ENCODE results near the gene MLLT11.

MLLT11 gene

GRCh38 chr1:151060007-151060656 lies at the start of gene MLLT11:
MLLT11 (plus strand) TSS chr1:151060397; CDS start chr1:151067225, 6,828 bp downstream.
- Mint-ChIP-seq H3K4me3 (peak within 1 kb of the TSS; percentile 90), H3K27me3 (no peaks in the 10 kb centered on the region), H3K36me3 (ENCODE audit: low read depth) (peaks cover 51% of the 10 kb centered on the region)

GRCh38 chr1:151011154-151011850 lies 48.9 kb upstream of the MLLT11 start:
- DNase-seq = no peak
- Mint-ChIP-seq H3K9me3 (no peaks in the 10 kb centered on the region), H3K27ac (peak overlapping the region; percentile 79), H3K27me3 (no peaks in the 10 kb centered on the region), H3K4me1 (ENCODE audit: low read depth) (peaks cover 57% of the 10 kb centered on the region), H3K36me3 (ENCODE audit: low read depth) (peaks cover 24% of the 10 kb centered on the region), H3K4me3 (peak overlapping the region; percentile 25)

More at GRCh38 chr1:151060007-151060656, at the start of gene MLLT11:
- Mint-ChIP-seq H3K4me1 (ENCODE audit: low read depth) (peaks cover 57% of the 10 kb centered on the region), H3K27ac (peak within 1 kb of the TSS; percentile 98), H3K9me3 (no peaks in the 10 kb centered on the region)
- DNase-seq = peak; percentile 59

- DNase-seq = no peak
- Mint-ChIP-seq H3K9me3 (no peaks in the 10 kb centered on the region), H3K27ac (no peak overlapping the region), H3K36me3 (ENCODE audit: low read depth) (peaks cover 25% of the 10 kb centered on the region), H3K4me3 (no peak overlapping the region), H3K4me1 (ENCODE audit: low read depth) (peaks cover 41% of the 10 kb centered on the region), H3K27me3 (no peaks in the 10 kb centered on the region)
Observed at GRCh38 chr1:151012684-151013471, 47.3 kb upstream of the MLLT11 start.

GRCh38 chr1:151013518-151013917 lies 46.7 kb upstream of the MLLT11 start:
- no peak overlapping the region for H3K4me3 Mint-ChIP-seq
- H3K4me1 Mint-ChIP-seq (ENCODE audit: low read depth) = peaks cover 36% of the 10 kb centered on the region
- H3K27ac Mint-ChIP-seq = no peak overlapping the region
- no peaks in the 10 kb centered on the region for H3K27me3 Mint-ChIP-seq
- H3K9me3 Mint-ChIP-seq = no peaks in the 10 kb centered on the region
- H3K36me3 Mint-ChIP-seq (ENCODE audit: low read depth) = peaks cover 28% of the 10 kb centered on the region
- no peak for DNase-seq

GRCh38 chr1:151024540-151025146 lies 35.6 kb upstream of the MLLT11 start:
- H3K27ac Mint-ChIP-seq = peak overlapping the region; percentile 67

GRCh38 chr1:151026460-151026859 lies 33.7 kb upstream of the MLLT11 start:
- H3K9me3 Mint-ChIP-seq = no peaks in the 10 kb centered on the region
- H3K4me1 Mint-ChIP-seq (ENCODE audit: low read depth) = peaks cover 6% of the 10 kb centered on the region
- DNase-seq = no peak
- no peak overlapping the region for H3K27ac Mint-ChIP-seq
- H3K4me3 Mint-ChIP-seq = no peak overlapping the region
- no peaks in the 10 kb centered on the region for H3K27me3 Mint-ChIP-seq
- H3K36me3 Mint-ChIP-seq (ENCODE audit: low read depth) = peaks cover 64% of the 10 kb centered on the region

More at GRCh38 chr1:151024540-151025146, 35.6 kb upstream of the MLLT11 start:
- Mint-ChIP-seq H3K36me3 (ENCODE audit: low read depth) (peaks cover 51% of the 10 kb centered on the region), H3K4me3 (no peak overlapping the region), H3K9me3 (no peaks in the 10 kb centered on the region), H3K27me3 (no peaks in the 10 kb centered on the region), H3K4me1 (ENCODE audit: low read depth) (peaks cover 6% of the 10 kb centered on the region)
- peak; percentile 83 for DNase-seq

GRCh38 chr1:151032164-151032563 lies 28.0 kb upstream of the MLLT11 start:
- H3K27me3 Mint-ChIP-seq = no peaks in the 10 kb centered on the region
- no peak overlapping the region for H3K27ac Mint-ChIP-seq
- no peaks in the 10 kb centered on the region for H3K4me1 Mint-ChIP-seq (ENCODE audit: low read depth)
- no peak for DNase-seq
- H3K4me3 Mint-ChIP-seq = no peak overlapping the region
- H3K36me3 Mint-ChIP-seq (ENCODE audit: low read depth) = peaks cover 62% of the 10 kb centered on the region
- no peaks in the 10 kb centered on the region for H3K9me3 Mint-ChIP-seq

- no peak overlapping the region for H3K4me3 Mint-ChIP-seq
- no peaks in the 10 kb centered on the region for H3K4me1 Mint-ChIP-seq (ENCODE audit: low read depth)
- no peaks in the 10 kb centered on the region for H3K9me3 Mint-ChIP-seq
- peak overlapping the region; percentile 0 for H3K27ac Mint-ChIP-seq
- no peak for DNase-seq
- H3K36me3 Mint-ChIP-seq (ENCODE audit: low read depth) = peaks cover 40% of the 10 kb centered on the region
- H3K27me3 Mint-ChIP-seq = no peaks in the 10 kb centered on the region
Observed at GRCh38 chr1:151035167-151035566, 25.0 kb upstream of the MLLT11 start.

GRCh38 chr1:151036356-151036755 lies 23.8 kb upstream of the MLLT11 start, which contains the start of gene BNIPL:
BNIPL (plus strand) TSS chr1:151036586; CDS start chr1:151036726, 140 bp downstream.
- Mint-ChIP-seq H3K27me3 (no peaks in the 10 kb centered on the region), H3K4me1 (ENCODE audit: low read depth) (no peaks in the 10 kb centered on the region), H3K36me3 (ENCODE audit: low read depth) (peaks cover 28% of the 10 kb centered on the region), H3K27ac (no peak within 1 kb of the TSS), H3K9me3 (no peaks in the 10 kb centered on the region), H3K4me3 (no peak within 1 kb of the TSS)
- DNase-seq = no peak

- Mint-ChIP-seq H3K27me3 (no peaks in the 10 kb centered on the region), H3K4me1 (ENCODE audit: low read depth) (no peaks in the 10 kb centered on the region), H3K4me3 (no peak overlapping the region), H3K27ac (no peak overlapping the region), H3K36me3 (ENCODE audit: low read depth) (peaks cover 25% of the 10 kb centered on the region), H3K9me3 (no peaks in the 10 kb centered on the region)
- DNase-seq = no peak
Observed at GRCh38 chr1:151037032-151037431, 23.2 kb upstream of the MLLT11 start.

GRCh38 chr1:151039521-151039920 lies 20.7 kb upstream of the MLLT11 start:
- H3K27ac Mint-ChIP-seq = no peak overlapping the region
- H3K27me3 Mint-ChIP-seq = no peaks in the 10 kb centered on the region
- DNase-seq = no peak
- no peak overlapping the region for H3K4me3 Mint-ChIP-seq
- H3K4me1 Mint-ChIP-seq (ENCODE audit: low read depth) = peaks cover 11% of the 10 kb centered on the region
- H3K9me3 Mint-ChIP-seq = no peaks in the 10 kb centered on the region
- peaks cover 15% of the 10 kb centered on the region for H3K36me3 Mint-ChIP-seq (ENCODE audit: low read depth)

GRCh38 chr1:151043163-151043562 lies 17.0 kb upstream of the MLLT11 start:
- peaks cover 34% of the 10 kb centered on the region for H3K4me1 Mint-ChIP-seq (ENCODE audit: low read depth)
- H3K27me3 Mint-ChIP-seq = no peaks in the 10 kb centered on the region
- DNase-seq = no peak
- H3K9me3 Mint-ChIP-seq = no peaks in the 10 kb centered on the region
- no peak overlapping the region for H3K4me3 Mint-ChIP-seq
- H3K27ac Mint-ChIP-seq = no peak overlapping the region
- H3K36me3 Mint-ChIP-seq (ENCODE audit: low read depth) = peaks cover 11% of the 10 kb centered on the region

- H3K27ac Mint-ChIP-seq = peak within 1 kb of the TSS; percentile 92
- H3K36me3 Mint-ChIP-seq (ENCODE audit: low read depth) = peaks cover 42% of the 10 kb centered on the region
- peak within 1 kb of the TSS; percentile 90 for H3K4me3 Mint-ChIP-seq
- H3K9me3 Mint-ChIP-seq = no peaks in the 10 kb centered on the region
- no peaks in the 10 kb centered on the region for H3K27me3 Mint-ChIP-seq
- DNase-seq = peak; percentile 77
- H3K4me1 Mint-ChIP-seq (ENCODE audit: low read depth) = peaks cover 71% of the 10 kb centered on the region
Observed at GRCh38 chr1:151047591-151047924, 12.6 kb upstream of the MLLT11 start, which contains the start of gene C1orf56. C1orf56 (plus strand) TSS chr1:151047751; CDS start chr1:151047848, 97 bp downstream.

GRCh38 chr1:151047925-151048644 lies 12.1 kb upstream of the MLLT11 start:
- peak overlapping the region; percentile 90 for H3K4me3 Mint-ChIP-seq
- H3K36me3 Mint-ChIP-seq (ENCODE audit: low read depth) = peaks cover 45% of the 10 kb centered on the region
- H3K27me3 Mint-ChIP-seq = no peaks in the 10 kb centered on the region
- H3K27ac Mint-ChIP-seq = peak overlapping the region; percentile 92
- H3K9me3 Mint-ChIP-seq = no peaks in the 10 kb centered on the region
- peaks cover 69% of the 10 kb centered on the region for H3K4me1 Mint-ChIP-seq (ENCODE audit: low read depth)
- peak; percentile 74 for DNase-seq

Data from activated T-cell treated with anti-CD3 and anti-CD28 coated beads, Interleukin-2, amount 50 U/mL, for 24 hours (primary cell).